GM21619 (cell line): ENCODE data around the gene GPR84.

ENCODE experiments used
- ATAC-seq: cut with Tn5 transposase; IDR thresholded peaks from one replicate; pipeline ENCODE4 v1.9.1; 2021; ENCODE audit not compliant: unreplicated experiment

GPR84 gene

GRCh38 chr12:54364413-54364812 lies at the start of gene GPR84:
Gene GPR84, minus strand, starts transcription at chr12:54364486. Its CDS starts 635 bp downstream, at chr12:54363851.
- peak; percentile 51 for ATAC-seq

- ATAC-seq, result no peak
These were observed 49.3 kb upstream of the GPR84 start for GRCh38 chr12:54413284-54414190.

- ATAC-seq, result no peak
These were observed 48.5 kb upstream of the GPR84 start for GRCh38 chr12:54412786-54413185.

GRCh38 chr12:54412348-54412747 lies 48.1 kb upstream of the GPR84 start:
- ATAC-seq, result no peak

- ATAC-seq, result no peak
These were observed 47.3 kb upstream of the GPR84 start for GRCh38 chr12:54411391-54412241.

GRCh38 chr12:54409267-54409666 lies 45.0 kb upstream of the GPR84 start:
- ATAC-seq, result no peak

- ATAC-seq, result no peak
These were observed 43.1 kb upstream of the GPR84 start for GRCh38 chr12:54407183-54407905.

GRCh38 chr12:54405573-54405972 lies 41.3 kb upstream of the GPR84 start:
- ATAC-seq, result no peak

GRCh38 chr12:54405106-54405505 lies 40.8 kb upstream of the GPR84 start:
- ATAC-seq, result no peak

GRCh38 chr12:54404061-54405004 lies 40.0 kb upstream of the GPR84 start:
- no peak for ATAC-seq

- no peak for ATAC-seq
These were observed 36.8 kb upstream of the GPR84 start for GRCh38 chr12:54401119-54401518.

GRCh38 chr12:54398995-54399793 lies 34.9 kb upstream of the GPR84 start:
- ATAC-seq, result peak; percentile 86

GRCh38 chr12:54398218-54398617 lies 33.9 kb upstream of the GPR84 start:
- ATAC-seq, result no peak

- no peak for ATAC-seq
These were observed 32.9 kb upstream of the GPR84 start for GRCh38 chr12:54397157-54397556.

GRCh38 chr12:54395545-54395944 lies 31.3 kb upstream of the GPR84 start:
- ATAC-seq, result no peak

- no peak for ATAC-seq
These were observed 30.7 kb upstream of the GPR84 start for GRCh38 chr12:54394986-54395385.

- no peak for ATAC-seq
These were observed 30.0 kb upstream of the GPR84 start for GRCh38 chr12:54394281-54394719.

GRCh38 chr12:54393743-54394142 lies 29.5 kb upstream of the GPR84 start:
- no peak for ATAC-seq

GRCh38 chr12:54393207-54393609 lies 28.9 kb upstream of the GPR84 start:
- no peak for ATAC-seq
